HG03457 (cell line): ENCODE results near the gene TMEM204.

Experiments
- ATAC-seq: cut with Tn5 transposase; IDR thresholded peaks from one replicate; pipeline ENCODE4 v1.9.1; 2021; ENCODE audit warnings: moderate number of reproducible peaks; ENCODE audit not compliant: unreplicated experiment

TMEM204 gene

DNA sequence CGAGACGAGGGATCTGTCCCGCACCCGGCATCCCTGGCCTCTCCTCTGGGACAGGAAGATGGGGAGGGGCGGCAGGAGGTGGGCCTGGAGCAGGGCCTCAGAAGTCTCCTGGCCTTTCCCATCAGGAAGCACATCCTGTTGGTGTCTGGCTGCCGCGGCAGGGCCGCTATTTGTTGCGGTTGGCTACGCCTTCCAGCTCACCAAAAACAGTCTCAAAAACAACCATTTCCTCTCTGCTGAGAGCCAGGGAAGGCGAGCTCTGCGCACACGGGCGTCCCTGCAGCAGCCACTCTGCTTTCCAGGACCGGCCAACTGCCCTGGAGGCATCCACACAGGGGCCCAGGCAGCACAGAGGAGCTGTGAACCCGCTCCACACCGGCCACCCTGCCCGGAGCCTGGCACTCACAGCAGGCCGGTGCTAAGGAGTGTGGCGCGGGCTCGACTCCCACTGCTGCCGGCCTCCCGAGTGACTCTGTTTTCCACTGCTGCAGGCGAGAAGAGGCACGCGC, at the start of gene TMEM204:
TSS of gene TMEM204 (plus strand) at position 224 of the 509 bp plus-strand sequence. CDS start 610 bp downstream, outside the sequence.
- no peak for ATAC-seq

DNA sequence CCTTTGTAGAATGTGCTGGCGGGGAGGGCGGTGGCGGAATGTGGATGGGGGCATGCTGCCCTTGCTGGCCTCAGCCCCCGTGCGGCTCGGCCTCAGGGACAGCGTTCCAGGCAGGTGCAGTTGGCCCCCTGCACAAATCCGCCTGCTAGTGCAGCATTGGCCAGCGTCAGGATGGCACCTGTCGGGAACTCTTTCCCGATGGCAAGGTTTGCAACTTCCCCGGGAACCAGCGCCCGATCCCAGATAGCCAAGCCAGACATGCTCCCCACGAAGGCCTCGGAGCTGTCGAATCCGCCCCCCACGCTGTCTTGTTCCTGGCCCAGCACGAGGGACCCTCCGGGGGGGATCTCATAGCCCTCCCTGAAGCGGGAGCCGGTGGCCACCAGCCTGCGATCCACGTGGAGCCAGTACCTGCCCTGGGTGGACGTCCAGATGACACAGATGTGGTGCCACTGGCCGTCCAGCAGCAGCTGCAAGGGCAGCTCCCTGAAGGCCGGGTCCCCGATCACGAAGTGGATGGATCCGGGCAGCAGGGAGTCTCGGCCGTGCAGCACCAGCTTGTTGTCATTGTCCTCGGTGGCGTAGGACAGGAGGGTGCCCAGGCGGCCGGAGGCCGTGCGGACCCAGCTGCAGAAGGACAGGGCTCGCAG, 47.5 kb upstream of the TMEM204 start:
- ATAC-seq: no peak

DNA sequence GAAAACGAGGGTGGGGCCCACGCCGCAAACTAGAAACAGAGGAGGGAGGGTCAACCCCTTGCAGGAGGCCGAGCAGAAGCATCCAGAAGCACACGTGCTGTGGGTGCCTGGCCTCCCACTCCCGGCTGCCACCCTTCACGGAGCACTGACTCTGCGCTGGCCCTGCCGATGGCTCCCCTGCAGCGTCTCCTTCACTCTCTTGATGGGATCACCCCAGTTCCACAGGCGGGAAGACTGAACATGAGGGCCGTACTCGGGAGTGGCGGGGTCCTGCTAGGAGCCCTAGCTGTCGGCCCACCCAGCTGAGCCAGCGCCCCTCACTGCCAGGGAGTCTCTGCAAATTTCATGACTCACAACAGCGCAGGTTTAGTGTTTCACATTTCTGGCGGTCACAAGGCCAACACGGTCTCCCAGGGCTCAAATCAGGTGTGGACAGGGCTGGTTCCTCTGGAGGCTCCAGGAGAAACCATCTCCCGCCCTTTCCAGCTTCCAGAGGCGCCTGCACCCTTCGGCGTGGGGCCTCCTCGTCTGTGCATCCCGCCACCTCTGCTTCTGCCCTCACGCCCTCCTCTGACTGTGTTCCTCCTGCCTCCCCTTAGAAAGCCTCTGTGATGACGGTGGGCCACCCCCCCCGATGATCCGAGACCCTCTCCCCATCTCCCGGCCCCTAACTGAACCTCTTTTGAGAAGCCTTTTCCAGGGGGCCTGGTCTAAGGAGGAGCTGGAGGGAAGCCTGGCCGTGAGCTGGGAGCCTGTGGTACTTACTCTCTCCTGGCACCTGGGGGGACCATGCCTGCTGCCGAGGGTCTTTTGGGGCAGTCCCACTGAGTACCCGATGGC, 46.7 kb upstream of the TMEM204 start:
- no peak for ATAC-seq

DNA sequence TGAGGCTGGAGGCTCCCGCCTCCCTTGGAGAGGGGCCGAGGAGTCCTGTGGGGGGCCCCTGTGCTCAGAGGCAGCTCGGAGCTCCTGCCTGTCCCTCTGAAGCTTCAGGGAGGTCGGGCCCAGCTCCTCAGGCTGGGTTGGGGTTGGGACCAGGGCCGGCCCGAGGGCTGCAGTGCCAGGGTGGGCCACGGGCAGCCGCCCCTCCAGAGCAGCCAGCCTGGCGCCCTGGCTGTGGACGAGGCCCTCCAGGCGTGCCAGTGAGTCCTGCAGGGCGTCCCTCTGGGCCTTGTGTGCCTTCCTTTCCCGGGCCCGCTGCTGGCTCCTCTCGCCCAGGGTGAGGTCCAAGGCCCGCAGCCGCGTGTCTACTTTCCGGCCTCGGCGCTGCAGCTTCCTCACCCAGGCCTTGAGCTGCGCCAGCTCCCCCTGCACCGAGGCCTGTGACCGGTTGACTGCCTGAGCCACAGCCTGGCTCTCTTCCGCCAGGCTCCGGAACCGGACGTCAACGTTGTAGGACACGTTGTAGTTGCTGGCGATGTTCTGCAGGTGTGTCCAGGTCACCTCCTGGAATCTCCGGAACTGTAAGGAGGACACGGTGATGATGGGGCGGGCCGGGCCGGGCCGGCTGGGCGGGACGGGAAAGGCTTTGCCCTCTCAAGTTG, 45.9 kb upstream of the TMEM204 start:
- ATAC-seq: no peak

DNA sequence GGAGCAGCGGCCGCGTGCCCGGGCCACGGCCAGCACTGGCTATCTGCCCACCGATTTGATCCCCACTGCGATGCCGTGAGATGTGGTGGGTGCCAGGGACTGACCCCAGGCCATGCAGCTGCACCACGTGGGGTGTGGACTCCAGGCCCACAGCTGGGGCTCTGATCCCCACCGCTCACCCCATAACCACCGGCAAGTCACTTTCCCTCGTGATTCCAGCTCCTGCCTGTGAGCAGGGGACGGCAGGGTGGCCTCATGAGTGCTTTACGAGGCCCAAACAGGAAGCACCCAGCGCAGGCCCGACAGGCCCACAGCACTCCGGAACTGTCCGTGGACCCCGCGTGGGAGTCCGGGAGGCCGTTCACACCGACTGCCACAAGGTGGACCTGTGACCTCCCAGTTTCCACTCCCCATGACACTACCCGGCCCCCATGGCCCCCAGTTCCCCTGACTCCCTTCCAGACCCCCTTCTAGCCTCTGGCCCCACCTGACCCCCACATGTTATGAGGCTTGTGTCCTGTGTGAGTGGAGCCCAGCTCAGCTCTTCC, 45.3 kb upstream of the TMEM204 start:
- ATAC-seq: no peak

DNA sequence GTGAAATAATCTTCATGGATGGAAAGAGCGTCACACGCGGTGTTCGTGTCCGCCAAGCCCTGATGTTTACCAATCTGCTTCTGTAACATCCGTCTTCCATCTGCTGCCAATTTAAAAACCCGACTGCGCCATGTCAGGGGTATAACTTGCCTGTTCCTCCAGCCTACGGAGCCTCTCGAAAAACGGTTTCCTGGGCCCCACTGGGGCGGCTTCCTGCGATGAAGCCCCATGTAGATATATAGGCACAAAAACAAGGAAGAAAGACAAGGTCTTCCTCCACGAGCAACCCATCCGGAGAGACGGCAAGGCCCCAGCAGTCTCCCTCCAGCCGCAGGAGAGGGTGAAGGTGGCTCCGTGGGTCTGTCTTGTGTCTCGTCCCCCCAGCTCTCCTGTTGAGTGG, 44.8 kb upstream of the TMEM204 start, which contains the start of gene PTX4:
TSS of gene PTX4 (minus strand) at position 326 of the 400 bp plus-strand sequence. CDS start at position 291, 35 bp downstream.
- ATAC-seq: no peak

DNA sequence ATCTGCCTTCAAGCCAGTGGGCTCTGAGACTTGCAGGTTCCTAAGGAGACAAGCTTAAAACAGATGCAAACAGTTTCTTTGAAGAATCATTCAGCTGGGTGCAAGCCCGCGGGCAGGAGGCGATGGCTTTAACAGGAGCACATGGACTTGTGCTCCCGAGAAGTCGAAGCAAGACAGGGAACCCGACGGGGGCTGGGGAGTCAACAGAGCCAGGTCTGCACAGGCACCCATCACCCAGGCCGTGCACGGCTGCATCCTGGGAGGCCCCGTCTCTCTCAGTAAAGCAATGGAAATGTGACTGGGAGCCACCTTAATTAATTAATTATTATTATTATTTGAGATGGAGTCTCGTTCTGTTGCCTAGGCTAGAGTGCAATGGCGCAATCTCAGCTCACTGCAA, 44.4 kb upstream of the TMEM204 start:
- no peak for ATAC-seq

DNA sequence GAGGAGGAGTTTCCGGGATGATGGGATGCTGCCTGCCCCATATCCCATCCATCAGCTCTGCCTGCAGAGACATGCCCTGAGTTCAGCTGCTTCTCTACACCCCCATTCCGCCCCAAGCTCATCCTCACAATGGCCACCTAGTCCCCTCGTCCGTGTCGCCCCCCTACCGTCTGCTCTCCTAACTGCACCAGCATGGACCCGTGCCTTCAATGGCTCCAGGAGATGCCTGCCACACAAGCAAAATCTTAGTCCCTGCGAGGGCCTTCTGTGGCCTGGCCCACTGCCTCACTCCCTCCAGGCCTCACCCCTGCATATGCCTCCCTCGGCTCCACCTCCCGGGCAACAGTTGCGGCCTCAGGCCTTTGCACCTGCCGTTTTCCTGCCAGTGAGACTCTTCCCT, 42.1 kb upstream of the TMEM204 start:
- no peak for ATAC-seq

DNA sequence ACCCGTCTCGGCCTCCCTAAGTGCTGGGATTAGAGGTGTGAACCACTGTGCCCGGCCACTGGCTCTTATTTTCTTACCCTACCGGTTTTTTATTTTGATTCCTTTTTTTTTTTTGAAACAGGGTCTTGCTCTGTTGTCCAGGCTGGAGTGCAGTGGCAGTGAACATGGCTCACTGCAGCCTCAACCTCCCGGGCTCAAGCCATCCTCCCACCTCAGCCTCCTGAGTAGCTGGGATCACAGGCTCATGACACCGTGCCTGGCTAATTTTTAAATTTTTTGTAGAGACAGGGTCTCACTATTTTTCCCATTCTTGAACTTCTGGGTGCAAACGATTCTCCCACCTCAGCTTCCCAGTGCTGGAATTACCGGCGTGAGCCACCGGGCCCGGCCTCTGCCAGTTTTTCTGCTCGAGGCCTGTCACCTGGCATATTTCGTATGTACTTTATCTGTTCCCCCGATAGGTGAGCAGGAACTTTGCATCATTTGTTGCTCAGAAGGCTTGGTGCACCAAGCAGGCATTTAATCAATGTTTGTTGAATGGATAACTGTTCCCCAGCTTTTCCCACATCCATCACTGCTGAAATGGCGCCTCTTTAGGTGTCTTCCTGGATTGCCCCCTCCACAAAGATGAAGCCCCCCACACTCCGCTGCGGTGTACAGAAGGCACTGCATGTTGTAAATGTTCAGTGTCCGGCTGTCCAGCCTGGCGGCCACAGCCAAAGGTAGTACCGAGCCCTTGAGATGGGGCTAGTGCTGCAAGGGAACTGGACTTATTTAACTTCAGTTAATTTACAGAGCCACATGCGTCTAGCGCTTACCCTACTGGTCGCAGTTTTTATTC, 41.2 kb upstream of the TMEM204 start:
- no peak for ATAC-seq

DNA sequence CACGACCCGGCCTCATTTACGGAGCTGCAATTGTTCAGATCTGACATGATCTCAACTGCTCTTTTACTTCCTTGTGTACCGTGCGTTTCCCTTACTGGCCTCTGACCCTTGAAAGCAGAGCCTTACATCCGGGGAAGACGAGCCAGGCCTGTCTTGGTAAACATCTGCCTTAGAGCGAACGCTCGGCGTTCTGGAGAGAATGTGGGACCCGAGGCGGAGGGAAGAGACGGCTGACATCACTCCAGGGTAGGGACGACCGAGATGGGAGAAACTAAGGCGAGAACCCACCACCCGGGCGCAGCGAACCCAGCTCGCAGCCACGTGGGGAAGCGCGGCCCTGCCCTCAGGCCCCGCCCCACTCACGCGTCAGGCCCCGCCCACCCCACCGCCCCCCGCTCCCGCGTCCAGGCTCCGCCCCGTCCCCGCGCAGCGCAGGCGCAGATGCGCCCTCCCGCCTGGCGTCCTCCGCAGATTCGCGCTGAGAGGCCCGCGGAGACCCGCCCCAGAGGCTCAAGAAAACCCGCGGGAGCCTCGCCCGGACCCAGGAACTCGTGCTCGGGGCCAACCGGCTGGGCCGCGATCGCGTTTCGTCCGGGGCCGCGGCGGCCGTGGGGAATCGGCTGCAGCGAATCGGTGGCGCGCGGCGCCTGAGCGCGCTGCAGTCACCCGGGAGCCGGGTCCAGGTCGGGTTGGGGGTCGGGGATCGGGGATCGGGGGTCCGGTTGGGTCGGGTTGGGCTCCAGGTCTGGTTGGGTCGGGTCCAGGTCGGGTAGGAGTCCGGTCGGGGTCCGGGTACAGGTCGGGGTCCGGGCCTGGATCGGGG, 40.3 kb upstream of the TMEM204 start, which contains the start of gene TELO2:
TSS of gene TELO2 (plus strand) at position 438 of the 823 bp plus-strand sequence. CDS start 922 bp downstream, outside the sequence.
- ATAC-seq: no peak

DNA sequence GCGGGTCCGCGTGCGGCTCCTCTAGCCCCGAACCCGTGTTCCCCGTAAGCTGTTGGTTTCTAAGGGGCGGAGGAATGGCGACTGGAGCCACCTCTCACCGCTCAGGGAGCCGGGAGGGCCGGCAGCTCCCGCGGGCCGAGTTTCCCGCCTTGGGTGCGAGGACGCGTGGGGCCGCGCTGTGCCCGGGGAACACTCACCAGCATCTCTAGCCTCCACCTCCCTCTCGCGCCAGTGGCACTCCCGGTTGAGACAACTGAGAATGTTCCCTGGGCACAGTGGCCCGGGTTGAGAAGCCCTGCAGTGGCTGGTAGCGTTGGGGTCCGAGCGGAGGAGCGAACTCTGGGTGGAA, 39.7 kb upstream of the TMEM204 start:
- ATAC-seq: no peak

DNA sequence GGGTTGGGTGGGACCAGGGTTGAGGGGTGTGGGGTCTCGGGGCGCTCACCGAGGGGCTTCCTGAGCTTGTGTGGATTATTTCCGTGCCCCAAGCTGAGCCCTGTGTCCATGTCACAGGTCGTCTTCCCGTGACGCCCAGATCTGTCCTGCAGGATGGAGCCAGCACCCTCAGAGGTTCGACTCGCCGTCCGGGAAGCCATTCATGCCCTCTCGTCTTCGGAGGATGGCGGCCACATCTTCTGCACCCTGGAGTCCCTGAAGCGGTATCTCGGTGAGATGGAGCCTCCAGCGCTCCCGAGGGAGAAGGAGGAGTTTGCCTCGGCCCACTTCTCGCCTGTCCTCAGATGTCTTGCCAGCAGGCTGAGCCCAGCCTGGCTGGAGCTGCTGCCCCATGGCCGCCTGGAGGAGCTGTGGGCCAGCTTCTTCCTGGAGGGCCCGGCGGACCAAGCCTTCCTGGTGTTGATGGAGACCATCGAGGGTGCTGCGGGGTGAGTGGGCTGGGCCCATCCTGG, 39.3 kb upstream of the TMEM204 start:
- no peak for ATAC-seq

DNA sequence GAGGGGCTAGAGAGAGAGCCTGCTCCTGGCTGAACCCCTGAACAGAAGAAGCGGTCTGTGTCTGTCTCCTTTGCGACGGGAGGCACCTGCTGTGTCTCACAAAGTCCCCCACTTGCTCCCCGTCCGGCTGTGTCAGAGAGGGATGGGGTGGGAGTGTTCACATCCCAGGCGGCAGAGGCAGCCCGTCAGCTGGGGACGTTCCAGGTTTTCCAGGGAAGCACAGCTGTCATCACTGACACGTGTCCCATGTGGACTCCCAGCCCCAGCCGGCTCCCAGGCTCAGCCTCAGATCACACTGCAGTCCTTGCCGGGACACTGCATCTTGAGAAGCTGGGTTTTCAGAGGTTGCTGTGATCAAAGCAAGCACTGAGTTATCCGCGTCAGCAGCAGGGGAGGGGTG, 38.8 kb upstream of the TMEM204 start:
- no peak for ATAC-seq

DNA sequence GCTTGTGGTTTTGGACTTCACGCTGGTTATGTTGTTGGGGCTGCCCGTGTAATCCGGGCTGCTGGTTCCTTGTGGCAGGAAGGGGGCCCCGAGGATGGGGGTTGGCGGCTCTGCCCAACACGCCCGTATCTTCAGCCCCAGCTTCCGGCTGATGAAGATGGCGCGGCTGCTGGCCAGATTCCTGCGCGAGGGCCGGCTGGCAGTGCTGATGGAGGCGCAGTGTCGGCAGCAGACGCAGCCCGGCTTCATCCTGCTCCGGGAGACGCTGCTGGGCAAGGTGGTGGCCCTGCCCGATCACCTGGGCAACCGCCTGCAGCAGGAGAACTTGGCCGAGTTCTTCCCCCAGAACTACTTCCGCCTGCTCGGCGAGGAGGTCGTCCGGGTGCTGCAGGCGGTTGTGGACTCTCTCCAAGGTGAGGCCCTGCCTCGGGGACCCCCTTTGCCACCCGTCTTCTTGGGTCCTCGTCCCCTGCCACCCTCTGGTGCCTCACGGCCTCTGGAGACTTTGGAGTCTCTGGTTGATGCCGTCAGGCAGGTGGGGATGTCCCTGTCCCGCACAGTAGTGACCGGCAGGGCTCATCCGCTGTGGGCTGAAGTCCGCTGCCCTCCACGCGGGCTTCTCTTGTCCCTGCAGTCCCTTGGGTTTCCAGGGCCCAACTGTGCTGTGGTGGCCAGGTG, 38.1 kb upstream of the TMEM204 start:
- ATAC-seq: no peak

DNA sequence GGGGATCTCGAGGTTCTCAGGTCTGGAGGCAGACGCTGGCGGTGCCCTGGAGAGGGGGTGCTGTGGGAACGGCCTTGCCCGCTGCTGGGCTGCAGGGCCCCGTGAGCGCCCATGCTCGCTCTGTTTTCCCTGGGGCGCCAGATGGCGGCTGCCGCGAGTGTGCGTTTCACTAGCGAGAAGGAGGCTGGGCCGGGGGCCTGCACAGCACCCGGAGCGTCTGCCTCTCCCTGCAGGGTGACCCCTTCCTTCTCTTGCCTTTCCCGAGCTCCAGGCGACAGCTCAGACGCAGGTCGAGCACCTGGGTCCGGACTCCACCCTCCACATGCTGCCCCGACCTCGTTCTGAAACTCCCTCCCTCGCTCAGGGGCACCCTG, 37.6 kb upstream of the TMEM204 start:
- no peak for ATAC-seq

DNA sequence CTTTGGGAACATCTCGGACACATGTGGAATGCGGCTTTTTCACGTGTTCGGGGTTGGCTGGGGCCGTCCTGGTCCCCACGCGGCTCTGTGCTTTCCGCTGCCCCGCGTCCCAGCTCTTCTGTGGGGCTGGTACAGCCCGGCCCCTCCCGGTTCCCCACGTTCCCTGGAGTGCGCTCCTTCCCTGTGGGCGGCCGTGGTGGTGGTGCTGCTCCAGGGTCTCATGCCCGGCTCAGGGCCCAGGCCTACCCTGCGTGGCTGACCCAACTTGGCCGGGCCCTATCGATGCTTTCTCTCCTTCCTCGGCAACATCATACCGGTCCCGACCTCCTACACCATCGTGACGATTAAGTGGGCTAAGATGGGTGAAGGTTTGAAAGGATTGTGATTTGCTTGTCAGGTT, 37.0 kb upstream of the TMEM204 start:
- ATAC-seq: no peak

DNA sequence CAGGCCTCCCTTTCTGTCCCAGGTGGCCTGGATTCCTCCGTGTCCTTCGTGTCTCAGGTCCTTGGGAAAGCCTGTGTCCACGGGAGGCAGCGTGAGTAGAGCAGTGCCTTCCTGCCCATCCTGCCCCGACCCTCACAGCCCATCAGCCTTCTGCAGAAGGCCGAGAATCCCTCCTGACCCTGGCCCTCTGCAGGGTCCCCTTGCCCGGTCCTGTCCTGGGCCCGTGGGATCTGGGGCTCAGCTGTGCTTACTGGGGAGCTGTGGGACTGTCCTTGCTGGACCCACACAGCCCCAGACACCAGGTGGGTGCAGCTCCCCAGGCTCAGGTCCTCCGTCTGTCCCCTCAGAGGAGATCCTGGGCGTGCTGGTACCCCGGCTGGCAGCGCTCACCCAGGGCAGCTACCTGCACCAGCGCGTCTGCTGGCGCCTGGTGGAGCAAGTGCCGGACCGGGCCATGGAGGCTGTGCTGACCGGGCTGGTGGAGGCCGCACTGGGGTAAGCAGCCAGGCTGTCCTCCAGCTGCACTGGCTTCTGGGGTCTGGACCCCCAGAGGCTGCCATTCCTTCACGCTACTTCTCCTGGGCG, 36.4 kb upstream of the TMEM204 start:
- ATAC-seq: no peak

DNA sequence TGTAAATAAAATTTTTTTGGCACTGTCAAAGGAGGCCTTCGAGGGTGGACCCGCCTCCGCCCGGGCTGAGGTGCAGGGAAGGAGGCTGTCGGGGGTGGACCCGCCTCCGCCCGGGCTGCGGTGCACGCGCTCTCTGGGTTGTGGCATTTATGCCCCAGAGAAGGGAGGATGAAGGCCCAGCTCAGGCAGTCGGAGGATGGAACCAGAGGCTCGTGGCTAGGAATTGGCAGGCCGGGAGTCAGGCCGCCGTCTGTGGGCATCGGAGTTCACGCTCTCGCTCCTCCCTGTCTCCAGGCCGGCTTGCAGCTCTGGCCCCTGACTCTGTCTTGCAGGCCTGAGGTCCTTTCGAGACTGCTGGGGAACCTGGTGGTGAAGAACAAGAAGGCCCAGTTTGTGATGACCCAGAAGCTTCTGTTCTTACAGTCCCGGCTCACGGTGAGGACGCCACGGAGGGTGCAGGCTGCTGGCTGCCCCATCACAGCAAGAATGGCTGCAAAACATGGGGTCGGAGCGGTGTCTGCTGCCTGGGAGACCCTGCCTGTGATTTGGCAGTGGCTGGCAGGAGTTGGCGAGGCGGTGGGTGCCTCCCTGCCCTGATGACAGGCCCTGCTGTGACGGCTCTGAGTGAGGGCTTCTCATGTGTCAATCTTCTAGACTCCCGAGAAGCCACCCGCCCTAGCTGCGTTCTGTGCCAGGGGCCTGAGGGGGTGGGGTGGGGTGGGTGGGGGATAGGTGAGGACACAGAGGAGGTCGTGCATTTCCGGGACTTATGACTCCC, 34.4 kb upstream of the TMEM204 start:
- no peak for ATAC-seq
